ENCODE measurements around the gene DDX10.

- TF ChIP-seq, protein P1, sequence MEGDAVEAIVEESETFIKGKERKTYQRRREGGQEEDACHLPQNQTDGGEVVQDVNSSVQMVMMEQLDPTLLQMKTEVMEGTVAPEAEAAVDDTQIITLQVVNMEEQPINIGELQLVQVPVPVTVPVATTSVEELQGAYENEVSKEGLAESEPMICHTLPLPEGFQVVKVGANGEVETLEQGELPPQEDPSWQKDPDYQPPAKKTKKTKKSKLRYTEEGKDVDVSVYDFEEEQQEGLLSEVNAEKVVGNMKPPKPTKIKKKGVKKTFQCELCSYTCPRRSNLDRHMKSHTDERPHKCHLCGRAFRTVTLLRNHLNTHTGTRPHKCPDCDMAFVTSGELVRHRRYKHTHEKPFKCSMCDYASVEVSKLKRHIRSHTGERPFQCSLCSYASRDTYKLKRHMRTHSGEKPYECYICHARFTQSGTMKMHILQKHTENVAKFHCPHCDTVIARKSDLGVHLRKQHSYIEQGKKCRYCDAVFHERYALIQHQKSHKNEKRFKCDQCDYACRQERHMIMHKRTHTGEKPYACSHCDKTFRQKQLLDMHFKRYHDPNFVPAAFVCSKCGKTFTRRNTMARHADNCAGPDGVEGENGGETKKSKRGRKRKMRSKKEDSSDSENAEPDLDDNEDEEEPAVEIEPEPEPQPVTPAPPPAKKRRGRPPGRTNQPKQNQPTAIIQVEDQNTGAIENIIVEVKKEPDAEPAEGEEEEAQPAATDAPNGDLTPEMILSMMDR (conservative IDR thresholded peaks at IDR 0.05; ENCODE audit: low read depth, low read length), result no peak
- no peak for TF ChIP-seq EZH2 (IDR thresholded peaks at IDR 0.05; ENCODE audit: borderline replicate concordance, low read depth, low read length, poor library complexity, severe bottlenecking)
These were observed 295.0 kb downstream of the DDX10 start for GRCh38 chr11:108959874-108960273.

Measured in A673 (cell line).